ENCODE results near the gene MYB. TPM values are rescaled to one million over a fixed set of nuclear protein-coding genes. Genes with fewer than 3 reads are reported as not detected.

Gene MYB
- total RNA-seq, 1 donor, result 4.8 TPM

DNA sequence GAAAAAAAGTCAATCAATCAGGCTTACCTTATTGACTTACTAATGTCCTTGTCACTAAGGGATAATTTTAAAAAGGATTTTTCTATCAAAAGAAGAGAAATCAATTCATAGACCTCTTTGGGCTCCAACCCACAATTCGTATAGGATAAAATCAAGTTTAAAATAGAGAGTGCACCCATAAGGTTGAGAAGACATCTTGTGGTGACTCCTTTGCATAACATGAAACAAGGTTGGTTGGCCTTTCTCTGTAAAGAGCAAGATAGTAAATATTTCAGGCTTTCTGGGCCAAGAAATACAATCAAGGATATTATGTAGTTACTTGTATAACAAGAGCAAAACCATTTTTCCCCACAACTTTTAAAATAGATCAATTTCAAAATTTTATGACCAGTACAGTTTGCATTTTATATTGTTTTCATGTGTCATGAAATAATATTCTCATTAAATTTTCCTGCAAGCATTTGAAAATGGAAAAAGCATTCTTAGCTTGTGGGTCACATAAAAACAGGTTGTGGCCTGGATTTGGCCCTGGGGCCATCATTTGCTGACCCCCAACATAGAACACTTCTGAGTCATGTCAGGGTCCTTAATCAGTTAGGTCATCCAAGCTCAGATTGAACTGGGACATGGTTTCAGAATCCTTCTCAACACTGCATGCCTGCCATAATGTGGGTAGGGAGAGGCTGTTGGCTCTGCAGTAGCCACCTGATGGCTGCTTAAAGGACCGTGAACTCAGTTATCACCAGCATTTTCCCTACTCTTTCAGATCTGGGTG lies 76.7 kb downstream of the MYB start:
- no peaks in the 10 kb centered on the region for H3K9me3 ChIP-seq (ENCODE audit: low read depth, low read length)
- no peaks in the 10 kb centered on the region for H3K27me3 ChIP-seq (ENCODE audit: insufficient read depth, low read length)
- no peak overlapping the region for H3K4me3 ChIP-seq (ENCODE audit: low read length)
- no peaks in the 10 kb centered on the region for H3K4me1 ChIP-seq (ENCODE audit: insufficient read depth, low read length)

GRCh38 chr6:135258970-135259369 lies 77.9 kb downstream of the MYB start:
- H3K27me3 ChIP-seq (ENCODE audit: insufficient read depth, low read length), result no peaks in the 10 kb centered on the region
- no peaks in the 10 kb centered on the region for H3K4me1 ChIP-seq (ENCODE audit: insufficient read depth, low read length)
- no peak overlapping the region for H3K4me3 ChIP-seq (ENCODE audit: low read length)
- H3K9me3 ChIP-seq (ENCODE audit: low read depth, low read length), result no peaks in the 10 kb centered on the region

DNA sequence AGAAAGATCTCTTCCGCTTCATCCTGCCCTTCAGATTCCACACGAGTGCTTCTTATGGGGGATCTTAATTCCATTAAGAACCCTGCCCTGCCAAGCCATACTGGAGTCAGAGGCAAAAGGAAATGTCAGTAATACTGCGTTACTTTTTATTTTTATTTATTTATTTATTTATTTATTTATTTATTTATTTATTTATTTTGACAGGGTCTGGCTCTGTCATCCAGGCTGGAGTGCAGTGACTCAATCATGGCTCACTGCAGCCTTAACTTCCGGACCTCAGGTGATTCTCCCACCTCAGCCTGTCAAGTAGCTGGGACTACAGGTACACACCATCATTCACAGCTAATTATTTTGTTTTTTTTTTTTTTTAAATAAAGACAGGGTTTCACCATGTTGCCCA lies 79.5 kb downstream of the MYB start:
- Histone ChIP-seq H3K4me3 (ENCODE audit: low read length) (no peak overlapping the region), H3K9me3 (ENCODE audit: low read depth, low read length) (no peaks in the 10 kb centered on the region), H3K27me3 (ENCODE audit: insufficient read depth, low read length) (no peaks in the 10 kb centered on the region), H3K4me1 (ENCODE audit: insufficient read depth, low read length) (no peaks in the 10 kb centered on the region)

GRCh38 chr6:135261872-135262725 lies 81.0 kb downstream of the MYB start:
- Histone ChIP-seq H3K9me3 (ENCODE audit: low read depth, low read length) (no peaks in the 10 kb centered on the region), H3K4me3 (ENCODE audit: low read length) (no peak overlapping the region), H3K27me3 (ENCODE audit: insufficient read depth, low read length) (no peaks in the 10 kb centered on the region), H3K4me1 (ENCODE audit: insufficient read depth, low read length) (no peaks in the 10 kb centered on the region)

GRCh38 chr6:135265278-135265677 lies 84.2 kb downstream of the MYB start:
- Histone ChIP-seq H3K4me3 (ENCODE audit: low read length) (no peak overlapping the region), H3K27me3 (ENCODE audit: insufficient read depth, low read length) (no peaks in the 10 kb centered on the region), H3K9me3 (ENCODE audit: low read depth, low read length) (no peaks in the 10 kb centered on the region), H3K4me1 (ENCODE audit: insufficient read depth, low read length) (no peaks in the 10 kb centered on the region)

GRCh38 chr6:135266675-135267074 lies 85.6 kb downstream of the MYB start:
- H3K9me3 ChIP-seq (ENCODE audit: low read depth, low read length), result no peaks in the 10 kb centered on the region
- no peaks in the 10 kb centered on the region for H3K27me3 ChIP-seq (ENCODE audit: insufficient read depth, low read length)
- peaks cover 7% of the 10 kb centered on the region for H3K4me1 ChIP-seq (ENCODE audit: insufficient read depth, low read length)
- H3K4me3 ChIP-seq (ENCODE audit: low read length), result no peak overlapping the region

DNA sequence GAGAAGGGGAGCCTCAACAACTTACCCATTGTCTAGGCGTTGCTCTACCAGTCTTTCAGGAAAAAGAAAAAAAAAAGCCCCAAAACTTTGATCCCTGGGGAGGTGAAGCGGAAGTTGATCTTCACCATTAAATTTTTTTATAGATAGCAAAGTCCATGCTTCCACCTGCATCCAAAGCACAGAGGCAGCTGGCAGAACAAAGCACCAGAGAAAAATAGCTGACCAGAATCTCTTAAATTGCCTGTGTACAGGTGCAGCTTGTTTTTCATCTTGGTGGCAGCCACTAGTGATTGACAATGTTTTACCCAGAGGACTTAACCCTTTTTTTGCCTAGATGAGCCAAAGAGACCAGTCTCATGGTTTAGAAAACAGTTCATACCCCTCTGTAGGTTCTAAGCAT lies 86.0 kb downstream of the MYB start:
- peaks cover 7% of the 10 kb centered on the region for H3K4me1 ChIP-seq (ENCODE audit: insufficient read depth, low read length)
- H3K27me3 ChIP-seq (ENCODE audit: insufficient read depth, low read length), result no peaks in the 10 kb centered on the region
- no peak overlapping the region for H3K4me3 ChIP-seq (ENCODE audit: low read length)
- H3K9me3 ChIP-seq (ENCODE audit: low read depth, low read length), result no peaks in the 10 kb centered on the region

DNA sequence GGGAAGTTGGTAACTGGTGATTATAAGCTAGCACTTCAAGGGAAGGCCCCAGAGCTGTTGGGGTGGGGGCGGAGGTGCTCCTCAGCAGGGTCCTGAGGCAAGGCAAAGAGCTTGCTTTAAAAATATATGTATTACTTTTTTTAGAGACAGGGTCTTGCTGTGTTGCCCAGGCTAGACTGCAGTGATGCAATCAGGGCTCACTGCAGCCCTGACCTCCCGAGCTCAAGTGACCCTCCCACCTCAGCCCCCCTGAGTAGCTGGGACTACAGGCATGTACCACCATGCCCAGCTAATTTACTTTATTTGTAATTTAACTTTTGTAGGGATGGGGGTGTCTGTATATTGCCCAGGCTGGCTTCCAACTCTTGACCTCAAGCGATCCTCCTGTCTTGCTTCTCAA lies 87.2 kb downstream of the MYB start:
- H3K4me1 ChIP-seq (ENCODE audit: insufficient read depth, low read length), result peaks cover 7% of the 10 kb centered on the region
- H3K27me3 ChIP-seq (ENCODE audit: insufficient read depth, low read length), result no peaks in the 10 kb centered on the region
- no peaks in the 10 kb centered on the region for H3K9me3 ChIP-seq (ENCODE audit: low read depth, low read length)
- H3K4me3 ChIP-seq (ENCODE audit: low read length), result no peak overlapping the region

DNA sequence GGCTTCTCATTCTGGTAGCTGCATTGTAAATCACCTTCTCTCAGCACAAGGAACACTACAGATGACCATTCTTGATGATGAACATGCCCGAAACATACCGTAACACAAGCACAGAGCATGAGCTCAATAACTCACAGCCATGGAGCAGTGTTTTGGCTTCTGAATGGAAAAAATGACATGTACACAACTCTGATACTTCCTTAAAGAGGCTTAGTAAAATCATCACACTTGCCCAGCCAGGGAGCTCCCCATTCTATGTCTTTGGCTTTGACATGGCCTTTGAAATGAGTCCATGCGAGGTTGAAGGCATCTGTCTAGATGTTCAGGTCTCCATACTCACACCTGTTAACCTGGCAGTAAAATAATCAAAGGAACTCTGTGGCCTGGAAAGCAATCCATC lies 87.6 kb downstream of the MYB start:
- H3K9me3 ChIP-seq (ENCODE audit: low read depth, low read length), result no peaks in the 10 kb centered on the region
- H3K4me3 ChIP-seq (ENCODE audit: low read length), result no peak overlapping the region
- peaks cover 7% of the 10 kb centered on the region for H3K4me1 ChIP-seq (ENCODE audit: insufficient read depth, low read length)
- H3K27me3 ChIP-seq (ENCODE audit: insufficient read depth, low read length), result no peaks in the 10 kb centered on the region

Other genes starting within 250 kb of the MYB start
- 1.5 TPM for gene ALDH8A1, start 231.2 kb upstream of the MYB start, total RNA-seq
- 177 TPM for gene HBS1L, start 126.5 kb upstream of the MYB start, total RNA-seq